ENCODE data around the gene PYROXD2.

The PYROXD2 gene

DNA sequence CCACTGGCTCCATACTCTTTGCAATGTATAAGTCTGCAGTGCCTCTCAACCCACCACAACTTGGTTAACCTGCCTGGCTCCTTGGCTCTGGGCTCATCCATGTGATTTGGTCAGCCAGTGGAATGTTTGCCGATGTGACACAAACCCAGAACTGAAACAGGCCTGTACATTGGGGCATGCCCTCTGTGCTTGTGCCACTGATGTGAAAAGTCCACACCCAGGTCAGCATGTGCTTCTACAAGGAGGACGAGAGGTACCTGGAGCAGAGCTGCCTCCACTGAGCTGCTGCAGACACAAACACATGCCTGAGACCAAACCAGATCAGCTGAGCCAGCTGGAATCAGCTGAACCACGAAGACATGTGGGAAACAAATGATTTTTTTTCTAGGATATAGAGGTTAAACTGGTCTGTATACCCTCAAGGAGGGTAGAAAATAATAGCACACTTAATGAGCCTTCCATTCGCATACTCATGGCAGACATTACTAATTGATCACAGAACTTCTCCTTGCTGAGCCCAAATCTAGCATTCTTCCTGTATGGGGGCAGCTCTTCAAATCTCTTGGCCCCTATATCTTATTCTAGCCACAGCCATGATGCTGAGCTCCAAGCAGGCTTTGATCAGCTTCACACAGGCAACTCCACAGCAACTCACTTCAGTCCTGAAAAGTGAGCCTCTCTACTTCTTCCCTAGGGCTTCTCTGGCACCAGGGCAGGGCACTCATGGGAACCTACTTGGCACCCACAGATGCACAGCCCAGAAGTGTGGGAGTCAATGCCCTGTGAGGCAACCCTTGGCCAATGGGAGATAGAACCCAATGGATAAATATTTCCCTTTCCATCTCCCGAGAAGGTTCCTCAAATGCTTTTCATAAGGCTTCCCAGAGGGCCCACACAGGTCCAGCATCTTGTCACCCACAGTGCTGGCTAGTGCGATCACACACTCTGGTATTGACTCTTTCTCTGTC lies 18.6 kb downstream of the PYROXD2 start:
- no peak for DNase-seq (ENCODE audit: low read depth)
- TF ChIP-seq, protein P1, sequence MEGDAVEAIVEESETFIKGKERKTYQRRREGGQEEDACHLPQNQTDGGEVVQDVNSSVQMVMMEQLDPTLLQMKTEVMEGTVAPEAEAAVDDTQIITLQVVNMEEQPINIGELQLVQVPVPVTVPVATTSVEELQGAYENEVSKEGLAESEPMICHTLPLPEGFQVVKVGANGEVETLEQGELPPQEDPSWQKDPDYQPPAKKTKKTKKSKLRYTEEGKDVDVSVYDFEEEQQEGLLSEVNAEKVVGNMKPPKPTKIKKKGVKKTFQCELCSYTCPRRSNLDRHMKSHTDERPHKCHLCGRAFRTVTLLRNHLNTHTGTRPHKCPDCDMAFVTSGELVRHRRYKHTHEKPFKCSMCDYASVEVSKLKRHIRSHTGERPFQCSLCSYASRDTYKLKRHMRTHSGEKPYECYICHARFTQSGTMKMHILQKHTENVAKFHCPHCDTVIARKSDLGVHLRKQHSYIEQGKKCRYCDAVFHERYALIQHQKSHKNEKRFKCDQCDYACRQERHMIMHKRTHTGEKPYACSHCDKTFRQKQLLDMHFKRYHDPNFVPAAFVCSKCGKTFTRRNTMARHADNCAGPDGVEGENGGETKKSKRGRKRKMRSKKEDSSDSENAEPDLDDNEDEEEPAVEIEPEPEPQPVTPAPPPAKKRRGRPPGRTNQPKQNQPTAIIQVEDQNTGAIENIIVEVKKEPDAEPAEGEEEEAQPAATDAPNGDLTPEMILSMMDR (IDR thresholded peaks at IDR 0.05; ENCODE audit: control insufficient read depth, insufficient read depth, low read depth, low read length, missing control alignments), result no peak
- H3K4me3 ChIP-seq (ENCODE audit: control insufficient read depth, low read depth, low read length), result no peak overlapping the region

DNA sequence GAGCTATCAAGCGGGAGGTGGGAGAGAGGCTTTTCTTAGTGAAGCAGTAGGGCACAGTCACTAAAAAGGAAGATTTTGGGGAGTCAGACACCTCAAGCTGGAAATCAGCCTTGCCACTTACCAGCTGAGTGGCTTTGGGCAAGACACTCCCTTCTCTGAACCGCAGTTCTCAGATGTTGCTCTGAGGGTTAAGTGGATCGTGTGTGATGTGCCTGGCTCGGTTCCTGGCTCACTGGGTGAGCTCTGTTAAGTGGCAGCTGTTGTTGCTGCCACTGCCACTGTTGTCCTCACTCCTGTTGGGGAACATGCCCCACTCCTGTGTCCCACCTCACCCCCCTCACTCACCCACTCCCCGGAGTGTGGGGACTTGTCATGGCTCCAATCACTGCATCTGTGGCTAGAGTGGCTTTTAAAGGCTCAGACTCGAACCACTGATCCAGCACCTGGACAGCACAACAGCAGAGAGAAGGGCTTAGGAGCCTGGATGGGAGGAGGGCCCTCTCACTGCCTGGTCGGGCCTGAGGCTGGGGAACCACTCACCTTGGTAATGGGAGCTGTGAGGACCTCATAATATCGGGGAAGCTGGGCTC lies 20.0 kb downstream of the PYROXD2 start:
- TF ChIP-seq, protein P1 (IDR thresholded peaks at IDR 0.05; ENCODE audit: control insufficient read depth, insufficient read depth, low read depth, low read length, missing control alignments), result no peak
- H3K4me3 ChIP-seq (ENCODE audit: control insufficient read depth, low read depth, low read length), result no peak overlapping the region

DNA sequence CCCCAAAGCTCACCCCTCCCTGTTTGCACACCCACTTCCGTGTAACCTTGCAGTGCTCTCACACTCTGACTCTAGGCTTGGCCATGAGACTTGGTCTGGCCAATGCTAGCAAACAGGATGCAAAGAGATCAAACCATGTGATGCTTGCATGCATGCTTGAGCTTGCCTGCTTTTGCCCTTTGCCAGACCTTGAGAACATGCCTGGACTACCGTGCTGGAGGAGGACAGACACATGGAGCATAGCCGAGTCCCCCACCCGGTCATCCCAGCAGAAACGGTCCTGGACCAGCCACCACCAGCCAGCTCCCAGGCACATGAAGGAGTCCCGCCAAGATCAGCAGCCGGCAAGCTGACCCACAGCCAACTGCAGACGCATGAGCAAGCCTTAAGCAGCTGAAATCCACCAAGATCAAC lies 23.4 kb downstream of the PYROXD2 start:
- TF ChIP-seq, protein P1 (IDR thresholded peaks at IDR 0.05; ENCODE audit: control insufficient read depth, insufficient read depth, low read depth, low read length, missing control alignments), result no peak
- H3K4me3 ChIP-seq (ENCODE audit: control insufficient read depth, low read depth, low read length), result no peak overlapping the region
- DNase-seq (ENCODE audit: low read depth), result no peak

More for the DNA sequence above, 20.0 kb downstream of the PYROXD2 start:
- no peak for DNase-seq (ENCODE audit: low read depth)

DNA sequence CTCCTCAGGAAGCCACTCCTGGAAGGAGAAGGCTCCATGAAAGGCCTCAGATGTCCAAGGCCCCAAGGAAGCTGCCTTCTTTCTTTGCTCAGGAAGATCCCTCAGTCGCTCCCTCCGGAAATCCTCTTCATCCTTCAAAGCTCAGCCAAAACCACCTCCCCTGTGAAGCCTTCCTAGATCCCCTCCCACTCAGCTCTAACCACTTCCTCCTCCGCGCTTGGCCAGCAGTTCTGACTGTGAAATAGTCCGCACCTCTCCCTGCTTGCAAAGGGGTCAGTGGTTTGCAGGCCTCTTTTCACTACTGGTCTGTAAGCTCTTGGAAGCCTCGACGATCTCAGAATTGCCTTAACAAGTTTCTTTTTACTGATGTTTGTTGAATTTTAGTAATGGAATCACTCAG lies 23.9 kb downstream of the PYROXD2 start:
- H3K4me3 ChIP-seq (ENCODE audit: control insufficient read depth, low read depth, low read length), result no peak overlapping the region
- no peak for DNase-seq (ENCODE audit: low read depth)
- TF ChIP-seq, protein P1 (IDR thresholded peaks at IDR 0.05; ENCODE audit: control insufficient read depth, insufficient read depth, low read depth, low read length, missing control alignments), result no peak

DNA sequence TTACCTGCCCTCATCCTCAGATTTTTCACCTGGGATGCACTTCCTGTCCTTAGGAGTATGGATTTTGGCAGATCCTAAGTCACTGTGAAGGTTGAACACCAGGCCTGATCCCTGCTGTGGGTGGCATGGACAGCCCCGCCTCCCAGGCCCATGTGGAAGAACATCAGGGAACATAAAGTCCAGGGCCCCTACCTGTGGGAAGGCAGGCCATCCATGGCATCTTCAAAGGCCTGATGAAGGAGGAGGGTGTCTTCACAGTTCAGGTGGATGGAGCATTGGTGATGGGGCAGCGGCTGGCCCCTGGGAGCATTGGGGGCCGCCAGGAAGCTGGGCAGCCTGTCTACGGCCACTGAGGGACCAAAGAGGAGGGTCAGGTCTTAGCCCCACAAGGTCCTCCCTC lies 24.6 kb downstream of the PYROXD2 start:
- TF ChIP-seq, protein P1 (IDR thresholded peaks at IDR 0.05; ENCODE audit: control insufficient read depth, insufficient read depth, low read depth, low read length, missing control alignments), result no peak
- H3K4me3 ChIP-seq (ENCODE audit: control insufficient read depth, low read depth, low read length), result no peak overlapping the region
- DNase-seq (ENCODE audit: low read depth), result no peak

DNA sequence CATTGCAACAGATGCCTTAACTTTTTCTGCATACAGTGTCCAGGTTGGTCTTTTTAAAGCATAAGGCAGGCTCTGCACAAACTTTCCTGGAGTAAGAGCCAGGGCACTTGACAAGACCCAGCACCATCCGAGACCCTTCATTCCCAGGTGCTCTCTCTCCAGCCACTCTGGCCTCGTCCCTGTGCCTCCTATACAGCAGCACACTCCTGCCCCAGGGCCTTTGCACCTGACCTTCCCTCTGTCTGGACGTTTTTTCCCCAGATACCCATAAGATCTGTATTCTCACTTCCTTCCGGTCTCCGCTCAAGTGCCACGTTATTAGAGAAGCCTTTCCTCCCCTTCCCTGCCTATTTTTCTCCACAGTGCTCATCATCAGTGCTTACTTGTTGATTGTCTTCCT lies 25.6 kb downstream of the PYROXD2 start:
- TF ChIP-seq, protein P1 (IDR thresholded peaks at IDR 0.05; ENCODE audit: control insufficient read depth, insufficient read depth, low read depth, low read length, missing control alignments), result no peak
- DNase-seq (ENCODE audit: low read depth), result no peak

More for the DNA sequence above, 25.6 kb downstream of the PYROXD2 start:
- H3K4me3 ChIP-seq (ENCODE audit: control insufficient read depth, low read depth, low read length), result no peak overlapping the region
